SK-N-SH (cell line): ENCODE results near the gene RAI2. TPM values are rescaled to one million over a fixed set of nuclear protein-coding genes. Genes with fewer than 3 reads are reported as not detected.

ENCODE experiments used
- CTCF ChIA-PET: fragments of 300-600, 350-600 bp; formaldehyde crosslinking; extraction: SDS; loops from one replicate; lab custom pipeline; 2021; lab: Yijun Ruan, JAX
- POLR2A ChIA-PET: fragments of 350-600 bp; sonication (Branson Sonifier 250); formaldehyde crosslinking; extraction: SDS; loops from one replicate; lab custom pipeline; 2020; ENCODE audit warnings: antibody characterized with exemption, inconsistent platforms; lab: Yijun Ruan, JAX
- DNase-seq: peaks from one replicate; pipeline ENCODE4 v3.0.0; 2012
- H2AFZ ChIP-seq: fragments of 200-600 bp; sonication (generic); 2 replicates; pipeline ENCODE4 v1.8.1; 2016; ENCODE audit warnings: antibody characterized with exemption, mild to moderate bottlenecking, low read depth
- H3F3A ChIP-seq: fragments of 200-600 bp; sonication (generic); replicated peaks from 2 replicates; pipeline ENCODE3; 2016; ENCODE audit warnings: antibody characterized with exemption, mild to moderate bottlenecking; ENCODE audit not compliant: insufficient read depth
- H3K27ac ChIP-seq, 2 experiments: fragments of 200-500 bp in 1 of 2; fragments of 200-600 bp in 1 of 2; sonication (Bioruptor generic) in 1 of 2; sonication (generic), shearing (Covaris generic) in 1 of 2; 2 replicates each; pipeline versions ENCODE4 v1.5.1 to v1.6.1; 2014 to 2016; ENCODE audit warnings: low read depth in 2 of 2, inconsistent platforms in 1 of 2, low read length in 1 of 2, mild to moderate bottlenecking in 1 of 2, mixed read lengths in 1 of 2
- H3K27me3 ChIP-seq: fragments of 200-600 bp; sonication (generic), shearing (Covaris generic); 2 replicates; pipeline ENCODE4 v1.6.1; 2016; ENCODE audit warnings: mixed run types; ENCODE audit not compliant: insufficient read depth
- H3K36me3 ChIP-seq, 2 experiments: fragments of 200-500 bp in 1 of 2; fragments of 200-600 bp in 1 of 2; sonication (Bioruptor generic) in 1 of 2; sonication (generic) in 1 of 2; replicated peaks in 1 of 2; 2 replicates each; pipeline versions ENCODE3 to v1.5.1; 2014 to 2016; ENCODE audit warnings: low read length in 1 of 2, mild to moderate bottlenecking in 1 of 2; ENCODE audit not compliant: insufficient read depth in 2 of 2, control insufficient read depth in 1 of 2
- H3K4me1 ChIP-seq, 2 experiments: fragments of 200-500 bp in 1 of 2; fragments of 200-600 bp in 1 of 2; sonication (Bioruptor generic) in 1 of 2; sonication (generic), shearing (Covaris generic) in 1 of 2; 2 replicates each; pipeline versions ENCODE4 v1.5.1 to v1.6.1; 2014 to 2016; ENCODE audit warnings: low read depth in 1 of 2, low read length in 1 of 2, mixed run types in 1 of 2; ENCODE audit not compliant: insufficient read depth in 2 of 2, control insufficient read depth in 1 of 2
- H3K4me2 ChIP-seq: fragments of 200-600 bp; sonication (generic), shearing (Covaris generic); 2 replicates; pipeline ENCODE4 v1.6.1; 2017; ENCODE audit warnings: mixed run types
- H3K4me3 ChIP-seq, 2 experiments: fragments of 200-500 bp in 1 of 2; fragments of 200-600 bp in 1 of 2; sonication (Bioruptor generic) in 1 of 2; sonication (generic), shearing (Covaris generic) in 1 of 2; 2 replicates each; pipeline versions ENCODE4 v1.5.1 to v1.8.1; 2014 to 2016; ENCODE audit warnings: low read depth in 2 of 2, inconsistent platforms in 1 of 2, low read length in 1 of 2, mild to moderate bottlenecking in 1 of 2, mixed read lengths in 1 of 2, moderate library complexity in 1 of 2
- H3K79me2 ChIP-seq: fragments of 200-600 bp; sonication (generic); 2 replicates; pipeline ENCODE4 v1.8.1; 2017; ENCODE audit warnings: mild to moderate bottlenecking; ENCODE audit not compliant: insufficient read depth
- H3K9ac ChIP-seq: fragments of 200-600 bp; sonication (generic); 2 replicates; pipeline ENCODE4 v1.6.1; 2017; ENCODE audit warnings: mixed run types
- H3K9me2 ChIP-seq: fragments of 200-600 bp; sonication (generic); 2 replicates; pipeline ENCODE4 v1.6.1; 2017; ENCODE audit warnings: mixed run types
- H3K9me3 ChIP-seq: fragments of 200-600 bp; sonication (generic); 2 replicates; pipeline ENCODE4 v1.6.1; 2017; ENCODE audit warnings: mixed run types, mild to moderate bottlenecking, moderate library complexity
- H4K20me1 ChIP-seq: fragments of 200-600 bp; sonication (generic); 2 replicates; pipeline ENCODE4 v1.6.1; 2017; ENCODE audit warnings: mild to moderate bottlenecking, mixed run types; ENCODE audit not compliant: insufficient read depth
- ELF1 ChIP-seq: IDR thresholded peaks from 2 replicates; pipeline ENCODE4 v1.4.0; 2012
- EP300 ChIP-seq, 2 experiments: IDR thresholded peaks; 2 replicates each; pipeline versions ENCODE4 v1.4.0 to v1.6.1; 2012; ENCODE audit warnings: borderline replicate concordance in 1 of 2, low read depth in 1 of 2, low read length in 1 of 2
- FOSL2 ChIP-seq: IDR thresholded peaks from 2 replicates; pipeline ENCODE4 v1.4.0; 2012; ENCODE audit warnings: low read depth, mild to moderate bottlenecking, moderate library complexity, borderline replicate concordance
- FOXJ3 ChIP-seq: sonication (generic); formaldehyde crosslinking; IDR thresholded peaks from 2 replicates; pipeline ENCODE4 v1.5.1; 2020; ENCODE audit warnings: mild to moderate bottlenecking, missing genetic modification reagents
- FOXM1 ChIP-seq: IDR thresholded peaks from 2 replicates; pipeline ENCODE4 v1.4.0; 2012; ENCODE audit warnings: low read depth, mild to moderate bottlenecking
- GATA2 ChIP-seq: sonication (generic); formaldehyde crosslinking; IDR thresholded peaks from 2 replicates; pipeline ENCODE4 v1.5.0; 2020; ENCODE audit warnings: mild to moderate bottlenecking, missing genetic modification reagents
- MXI1 ChIP-seq: IDR thresholded peaks from 2 replicates; pipeline ENCODE4 v1.6.1; 2012; ENCODE audit warnings: mild to moderate bottlenecking, low read depth, low read length, improper control_type of control experiment
- NRF1 ChIP-seq: IDR thresholded peaks from 2 replicates; pipeline ENCODE4 v1.6.1; 2012; ENCODE audit warnings: low read depth, mild to moderate bottlenecking, low read length
- POLR2AphosphoS5 ChIP-seq: IDR thresholded peaks from 2 replicates; pipeline ENCODE4 v1.6.1; 2012; ENCODE audit warnings: low read depth, low read length
- RCOR1 ChIP-seq: fragments of 150-350 bp; IDR thresholded peaks from 2 replicates; pipeline ENCODE4 v1.6.1; 2017; ENCODE audit warnings: antibody characterized with exemption, low read length
- RFX5 ChIP-seq: IDR thresholded peaks from 2 replicates; pipeline ENCODE4 v1.6.1; 2012; ENCODE audit warnings: mild to moderate bottlenecking, improper control_type of control experiment, low read length
- SMC3 ChIP-seq: IDR thresholded peaks from 2 replicates; pipeline ENCODE4 v1.6.1; 2012; ENCODE audit warnings: low read depth, low read length, improper control_type of control experiment
- TAF1 ChIP-seq: IDR thresholded peaks from 2 replicates; pipeline ENCODE4 v1.6.1; 2012; ENCODE audit warnings: low read depth, mild to moderate bottlenecking, low read length, moderate library complexity, borderline replicate concordance
- WGBS: methylation state at CpG from one replicate; pipeline ENCODE4 v1.1.6; 2017; ENCODE audit warnings: low lambda C conversion rate; 5-methylcytosine and 5-hydroxymethylcytosine counted together
- polyA plus RNA-seq, 3 experiments: library from polyadenylated mRNA; depleted of rRNA; stranded (reverse); fragments of >200 nt; gene quantifications; 2 replicates each; pipeline ENCODE4 v1.2.3, GENCODE V29; 2012
- TF ChIP-seq, protein P1 (sequence below): IDR thresholded peaks from 2 replicates; pipeline ENCODE4 v1.4.0; 2012; ENCODE audit warnings: low read depth, borderline replicate concordance
- TF ChIP-seq, protein P2 (sequence below): IDR thresholded peaks from 2 replicates; pipeline ENCODE4 v1.6.1; 2012; ENCODE audit warnings: mild to moderate bottlenecking, low read depth, low read length, moderate library complexity
- TF ChIP-seq, protein P3 (sequence below): IDR thresholded peaks from 2 replicates; pipeline ENCODE4 v1.4.0; 2012; ENCODE audit warnings: low read depth
- TF ChIP-seq, protein P4 (sequence below): IDR thresholded peaks from 2 replicates; pipeline ENCODE4; 2012

The RAI2 gene
- polyA plus RNA-seq, 1 of the 3 experiments (the other 2 are of a cell fraction): 0.07 TPM

DNA sequence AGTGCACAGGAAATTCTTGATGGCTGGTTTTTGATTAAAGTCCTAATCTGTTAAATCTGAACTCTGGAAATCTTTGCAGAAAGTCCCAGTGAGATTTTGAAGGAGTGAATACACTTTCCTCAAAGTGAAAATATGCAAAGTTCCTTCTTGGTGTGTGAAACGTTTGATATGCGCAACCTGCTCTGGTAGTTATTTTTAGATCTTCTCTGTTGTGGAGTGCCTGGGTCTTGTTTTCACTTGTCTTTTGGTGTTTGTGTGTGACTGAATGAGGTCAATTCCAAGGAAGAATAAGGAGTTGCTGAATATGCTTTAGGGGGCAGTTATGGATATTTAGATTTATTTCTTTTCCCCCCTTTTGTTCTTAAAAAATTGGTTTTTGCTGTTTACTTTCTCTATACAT is 82.1 kb downstream of the RAI2 start:
- Histone ChIP-seq H3K9ac (no peak overlapping the region), H3K79me2 (no peaks in the 10 kb centered on the region), H3K36me3 (no peaks in the 10 kb centered on the region), H4K20me1 (no peaks in the 10 kb centered on the region), H3K4me1 (no peaks in the 10 kb centered on the region), H3K4me2 (no peak overlapping the region), H3K27me3 (no peaks in the 10 kb centered on the region), H3K4me3 (no peak overlapping the region), H3F3A (no peaks in the 10 kb centered on the region), H2AFZ (no peak overlapping the region), H3K9me3 (no peaks in the 10 kb centered on the region), H3K9me2 (no peaks in the 10 kb centered on the region), H3K27ac (no peak overlapping the region)
- TF ChIP-seq TAF1: no peak
- no peak for TF ChIP-seq NRF1
- 83% methylated on average over 2 of the region's 2 CpGs for WGBS
- DNase-seq: no peak
- CTCF ChIA-PET: no interaction called here
- POLR2A ChIA-PET: no interaction called here

DNA sequence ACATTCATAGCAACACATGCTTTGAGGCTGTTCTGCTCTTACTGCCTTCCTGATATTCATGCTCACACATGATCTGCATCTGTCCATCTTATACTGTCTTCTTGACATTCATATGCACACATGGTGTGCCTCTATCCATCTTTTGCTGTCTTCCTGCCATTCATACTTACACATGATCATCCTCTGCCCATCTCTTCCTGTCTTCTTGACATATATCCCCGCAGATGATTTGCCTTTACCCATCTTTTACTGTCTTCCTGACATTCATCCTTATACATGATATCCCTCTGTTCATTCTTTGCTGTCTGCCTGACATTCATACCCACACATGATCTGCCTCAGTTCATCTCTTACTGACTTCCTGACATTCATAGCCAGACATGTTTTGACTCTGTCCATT is 87.0 kb downstream of the RAI2 start:
- no peak for DNase-seq
- Histone ChIP-seq H3K9me3 (no peaks in the 10 kb centered on the region), H3K9ac (no peak overlapping the region), H3K4me3 (no peak overlapping the region), H3F3A (no peaks in the 10 kb centered on the region), H3K27me3 (0 out of 2 replicates have a peak, but pooled peaks cover 5% of the 10 kb centered on the region), H3K27ac (no peak overlapping the region), H3K36me3 (no peaks in the 10 kb centered on the region), H3K9me2 (no peaks in the 10 kb centered on the region), H3K79me2 (no peaks in the 10 kb centered on the region), H3K4me1 (no peaks in the 10 kb centered on the region), H3K4me2 (no peak overlapping the region), H4K20me1 (no peaks in the 10 kb centered on the region), H2AFZ (no peak overlapping the region)
- POLR2A ChIA-PET: no interaction called here
- CTCF ChIA-PET: no interaction called here
- TF ChIP-seq GATA2 (CRISPR knock-in tag) (no peak), ELF1 (no peak), RFX5 (no peak), POLR2AphosphoS5 (no peak), TAF1 (no peak), FOSL2 (no peak), SMC3 (no peak)
- TF ChIP-seq, protein P1, sequence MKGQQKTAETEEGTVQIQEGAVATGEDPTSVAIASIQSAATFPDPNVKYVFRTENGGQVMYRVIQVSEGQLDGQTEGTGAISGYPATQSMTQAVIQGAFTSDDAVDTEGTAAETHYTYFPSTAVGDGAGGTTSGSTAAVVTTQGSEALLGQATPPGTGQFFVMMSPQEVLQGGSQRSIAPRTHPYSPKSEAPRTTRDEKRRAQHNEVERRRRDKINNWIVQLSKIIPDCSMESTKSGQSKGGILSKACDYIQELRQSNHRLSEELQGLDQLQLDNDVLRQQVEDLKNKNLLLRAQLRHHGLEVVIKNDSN: no peak
- WGBS: 11% methylated on average over 1 of the region's 1 CpG

DNA sequence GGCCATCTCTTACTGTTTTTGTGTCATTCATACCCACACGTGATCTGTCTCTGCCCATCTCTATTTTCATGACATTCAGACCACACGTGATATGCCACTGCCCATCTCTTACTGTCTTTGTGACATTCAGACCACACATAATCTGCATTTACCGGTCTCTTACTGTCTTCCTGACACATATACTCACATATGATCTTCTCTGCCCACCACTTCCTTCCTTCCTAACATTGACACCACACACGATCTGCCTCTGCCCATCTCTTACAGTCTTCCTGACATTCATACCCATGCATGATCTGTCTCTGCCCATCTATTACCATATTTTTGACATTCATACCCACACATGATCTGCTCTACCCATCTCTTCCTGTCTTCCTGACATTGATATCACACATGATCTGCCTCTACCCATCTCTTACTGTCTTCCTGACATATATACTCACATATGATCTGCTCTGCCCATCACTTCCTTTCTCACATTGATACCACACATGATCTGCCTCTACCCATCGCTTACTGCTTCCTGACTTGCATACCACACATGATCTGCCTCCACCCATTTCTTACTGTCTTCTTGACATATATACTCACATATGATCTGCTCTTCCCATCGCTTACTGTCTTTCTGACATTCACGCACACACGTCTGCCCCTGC is 87.7 kb downstream of the RAI2 start:
- H2AFZ ChIP-seq: no peak overlapping the region
- 0 out of 2 replicates have a peak, but pooled peaks cover 5% of the 10 kb centered on the region for H3K27me3 ChIP-seq
- H3K4me1 ChIP-seq: no peaks in the 10 kb centered on the region
- ChIA-PET CTCF (no interaction called here), POLR2A (no interaction called here)
- H3K27ac ChIP-seq: no peak overlapping the region
- H3K9me2 ChIP-seq: no peaks in the 10 kb centered on the region
- H3K36me3 ChIP-seq: no peaks in the 10 kb centered on the region
- H3K9me3 ChIP-seq: no peaks in the 10 kb centered on the region
- WGBS: 37% methylated on average over 8 of the region's 8 CpGs
- H3K79me2 ChIP-seq: no peaks in the 10 kb centered on the region
- H3K4me3 ChIP-seq: no peak overlapping the region
- no peak for DNase-seq
- no peaks in the 10 kb centered on the region for H3F3A ChIP-seq
- H3K9ac ChIP-seq: no peak overlapping the region
- no peaks in the 10 kb centered on the region for H4K20me1 ChIP-seq
- H3K4me2 ChIP-seq: no peak overlapping the region
- TF ChIP-seq, protein P2, sequence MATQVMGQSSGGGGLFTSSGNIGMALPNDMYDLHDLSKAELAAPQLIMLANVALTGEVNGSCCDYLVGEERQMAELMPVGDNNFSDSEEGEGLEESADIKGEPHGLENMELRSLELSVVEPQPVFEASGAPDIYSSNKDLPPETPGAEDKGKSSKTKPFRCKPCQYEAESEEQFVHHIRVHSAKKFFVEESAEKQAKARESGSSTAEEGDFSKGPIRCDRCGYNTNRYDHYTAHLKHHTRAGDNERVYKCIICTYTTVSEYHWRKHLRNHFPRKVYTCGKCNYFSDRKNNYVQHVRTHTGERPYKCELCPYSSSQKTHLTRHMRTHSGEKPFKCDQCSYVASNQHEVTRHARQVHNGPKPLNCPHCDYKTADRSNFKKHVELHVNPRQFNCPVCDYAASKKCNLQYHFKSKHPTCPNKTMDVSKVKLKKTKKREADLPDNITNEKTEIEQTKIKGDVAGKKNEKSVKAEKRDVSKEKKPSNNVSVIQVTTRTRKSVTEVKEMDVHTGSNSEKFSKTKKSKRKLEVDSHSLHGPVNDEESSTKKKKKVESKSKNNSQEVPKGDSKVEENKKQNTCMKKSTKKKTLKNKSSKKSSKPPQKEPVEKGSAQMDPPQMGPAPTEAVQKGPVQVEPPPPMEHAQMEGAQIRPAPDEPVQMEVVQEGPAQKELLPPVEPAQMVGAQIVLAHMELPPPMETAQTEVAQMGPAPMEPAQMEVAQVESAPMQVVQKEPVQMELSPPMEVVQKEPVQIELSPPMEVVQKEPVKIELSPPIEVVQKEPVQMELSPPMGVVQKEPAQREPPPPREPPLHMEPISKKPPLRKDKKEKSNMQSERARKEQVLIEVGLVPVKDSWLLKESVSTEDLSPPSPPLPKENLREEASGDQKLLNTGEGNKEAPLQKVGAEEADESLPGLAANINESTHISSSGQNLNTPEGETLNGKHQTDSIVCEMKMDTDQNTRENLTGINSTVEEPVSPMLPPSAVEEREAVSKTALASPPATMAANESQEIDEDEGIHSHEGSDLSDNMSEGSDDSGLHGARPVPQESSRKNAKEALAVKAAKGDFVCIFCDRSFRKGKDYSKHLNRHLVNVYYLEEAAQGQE: no peak
- no peak for TF ChIP-seq EP300 (IDR thresholded peaks at IDR 0.05; ENCODE audit: borderline replicate concordance in 1 of 2, low read depth in 1 of 2, low read length in 1 of 2)
- TF ChIP-seq MXI1: no peak
- no peak for TF ChIP-seq NRF1
- no peak for TF ChIP-seq POLR2AphosphoS5
- TF ChIP-seq FOXJ3 (CRISPR knock-in tag): no peak
- TF ChIP-seq, protein P3, sequence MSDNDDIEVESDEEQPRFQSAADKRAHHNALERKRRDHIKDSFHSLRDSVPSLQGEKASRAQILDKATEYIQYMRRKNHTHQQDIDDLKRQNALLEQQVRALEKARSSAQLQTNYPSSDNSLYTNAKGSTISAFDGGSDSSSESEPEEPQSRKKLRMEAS: no peak
- no peak for TF ChIP-seq RCOR1
- TF ChIP-seq SMC3: no peak
- TF ChIP-seq, protein P4, sequence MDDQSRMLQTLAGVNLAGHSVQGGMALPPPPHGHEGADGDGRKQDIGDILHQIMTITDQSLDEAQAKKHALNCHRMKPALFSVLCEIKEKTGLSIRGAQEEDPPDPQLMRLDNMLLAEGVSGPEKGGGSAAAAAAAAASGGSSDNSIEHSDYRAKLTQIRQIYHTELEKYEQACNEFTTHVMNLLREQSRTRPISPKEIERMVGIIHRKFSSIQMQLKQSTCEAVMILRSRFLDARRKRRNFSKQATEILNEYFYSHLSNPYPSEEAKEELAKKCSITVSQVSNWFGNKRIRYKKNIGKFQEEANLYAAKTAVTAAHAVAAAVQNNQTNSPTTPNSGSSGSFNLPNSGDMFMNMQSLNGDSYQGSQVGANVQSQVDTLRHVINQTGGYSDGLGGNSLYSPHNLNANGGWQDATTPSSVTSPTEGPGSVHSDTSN: no peak
- TF ChIP-seq FOXM1: no peak
